ENCODE data around the gene QRSL1. TPM values are rescaled to one million over a fixed set of nuclear protein-coding genes. Genes with fewer than 3 reads are reported as not detected.

Gene QRSL1, protein sequence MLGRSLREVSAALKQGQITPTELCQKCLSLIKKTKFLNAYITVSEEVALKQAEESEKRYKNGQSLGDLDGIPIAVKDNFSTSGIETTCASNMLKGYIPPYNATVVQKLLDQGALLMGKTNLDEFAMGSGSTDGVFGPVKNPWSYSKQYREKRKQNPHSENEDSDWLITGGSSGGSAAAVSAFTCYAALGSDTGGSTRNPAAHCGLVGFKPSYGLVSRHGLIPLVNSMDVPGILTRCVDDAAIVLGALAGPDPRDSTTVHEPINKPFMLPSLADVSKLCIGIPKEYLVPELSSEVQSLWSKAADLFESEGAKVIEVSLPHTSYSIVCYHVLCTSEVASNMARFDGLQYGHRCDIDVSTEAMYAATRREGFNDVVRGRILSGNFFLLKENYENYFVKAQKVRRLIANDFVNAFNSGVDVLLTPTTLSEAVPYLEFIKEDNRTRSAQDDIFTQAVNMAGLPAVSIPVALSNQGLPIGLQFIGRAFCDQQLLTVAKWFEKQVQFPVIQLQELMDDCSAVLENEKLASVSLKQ
- total RNA-seq (2021; ENCODE audit: unreplicated experiment): 18.4 TPM
- polyA plus RNA-seq (2012; ENCODE audit: insufficient read length): 8.0 TPM
- Bru-seq, nascent RNA: percentile 81 among the genes with signal in this experiment
- BruChase-seq, experiment 1, labeled RNA remaining after a 2-hour chase: percentile 74 among the genes with signal in this experiment
- BruChase-seq, experiment 2, labeled RNA remaining after a 6-hour chase: percentile 77 among the genes with signal in this experiment
- long read RNA-seq, full-length matches to known transcripts: 28 of 37 reads
- long read RNA-seq, partial matches to known transcripts: 2 of 37 reads
- long read RNA-seq, other reads (novel, unspliced or antisense): 7 of 37 reads

DNA sequence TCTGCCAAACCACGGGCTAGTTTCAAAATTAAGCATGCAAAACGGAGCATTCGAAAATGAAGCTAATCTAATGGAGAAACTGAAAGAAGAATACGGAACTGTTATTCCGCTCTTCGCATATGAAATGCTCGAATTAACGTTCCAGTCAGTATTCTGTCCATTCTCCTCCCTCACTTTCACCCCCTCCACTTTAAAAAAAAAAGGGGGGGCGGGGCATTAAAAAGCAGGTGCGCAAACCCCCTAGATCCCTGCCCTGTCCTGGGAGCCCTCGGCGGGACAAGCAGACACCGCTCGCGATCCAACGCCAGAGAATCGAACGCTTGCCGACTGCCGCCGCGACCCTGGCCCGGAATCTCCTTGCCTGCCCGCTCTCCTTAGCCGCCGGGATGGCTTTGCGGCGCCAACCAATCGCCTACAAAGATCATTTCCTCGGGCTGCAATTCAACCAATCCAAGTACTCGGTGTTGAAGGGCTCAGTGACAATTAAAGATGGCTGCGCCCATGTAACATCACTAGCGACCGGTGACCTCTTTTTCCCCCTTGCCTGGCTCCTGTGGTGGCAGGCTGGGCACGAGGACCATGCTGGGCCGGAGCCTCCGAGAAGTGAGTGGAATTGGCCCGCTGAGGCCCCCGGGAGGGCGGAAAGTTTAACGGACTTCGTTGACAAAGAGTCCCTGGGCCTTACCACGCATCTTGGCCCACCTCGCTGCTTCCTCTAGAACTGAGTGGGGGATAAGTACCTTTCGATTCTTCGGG is at the start of gene QRSL1, which contains the start of gene RTN4IP1:
Gene QRSL1 (plus strand): TSS at position 476 of the 756 bp plus-strand sequence. CDS start 104 bp downstream, at position 580.
Gene RTN4IP1 (minus strand): TSS at position 396 of the 756 bp plus-strand sequence. CDS start 477 bp downstream, outside the sequence.
- no TSS peak for BruUV-seq (replicated peaks)
- Histone ChIP-seq H3K4me1 (ENCODE audit: control insufficient read depth, insufficient read depth, low read length) (peaks cover 25% of the 10 kb centered on the region), H3K36me3 (ENCODE audit: control insufficient read depth, insufficient read depth, low read length) (no peaks in the 10 kb centered on the region; the same call in 1 of the 2 replicates), H3K4me3 (ENCODE audit: low read depth in 2 of 2, low read length in 2 of 2) (peak within 1 kb of the TSS; percentile 86 to 88), H3K27ac (ENCODE audit: low read length) (peak within 1 kb of the TSS; percentile 97), H3K27me3 (ENCODE audit: control insufficient read depth, insufficient read depth, low read length) (no peaks in the 10 kb centered on the region), H3K9me3 (ENCODE audit: control insufficient read depth, insufficient read depth, low read depth, low read length) (no peaks in the 10 kb centered on the region)
- in situ Hi-C loops (cut with HindIII; ENCODE audit: low pct_unique_long_range_greater_than_20kb, low sequenced_read_pairs): no loop called here
- intact Hi-C loops (cut with micrococcal nuclease; ENCODE audit: unreplicated experiment): no loop called here
- ChIA-PET POLR2A (no interaction called here), CTCF (no interaction called here)
- TF ChIP-seq, protein P1, sequence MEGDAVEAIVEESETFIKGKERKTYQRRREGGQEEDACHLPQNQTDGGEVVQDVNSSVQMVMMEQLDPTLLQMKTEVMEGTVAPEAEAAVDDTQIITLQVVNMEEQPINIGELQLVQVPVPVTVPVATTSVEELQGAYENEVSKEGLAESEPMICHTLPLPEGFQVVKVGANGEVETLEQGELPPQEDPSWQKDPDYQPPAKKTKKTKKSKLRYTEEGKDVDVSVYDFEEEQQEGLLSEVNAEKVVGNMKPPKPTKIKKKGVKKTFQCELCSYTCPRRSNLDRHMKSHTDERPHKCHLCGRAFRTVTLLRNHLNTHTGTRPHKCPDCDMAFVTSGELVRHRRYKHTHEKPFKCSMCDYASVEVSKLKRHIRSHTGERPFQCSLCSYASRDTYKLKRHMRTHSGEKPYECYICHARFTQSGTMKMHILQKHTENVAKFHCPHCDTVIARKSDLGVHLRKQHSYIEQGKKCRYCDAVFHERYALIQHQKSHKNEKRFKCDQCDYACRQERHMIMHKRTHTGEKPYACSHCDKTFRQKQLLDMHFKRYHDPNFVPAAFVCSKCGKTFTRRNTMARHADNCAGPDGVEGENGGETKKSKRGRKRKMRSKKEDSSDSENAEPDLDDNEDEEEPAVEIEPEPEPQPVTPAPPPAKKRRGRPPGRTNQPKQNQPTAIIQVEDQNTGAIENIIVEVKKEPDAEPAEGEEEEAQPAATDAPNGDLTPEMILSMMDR (IDR thresholded peaks at IDR 0.05): no peak
- TF ChIP-seq SIN3A (IDR thresholded peaks at IDR 0.05; ENCODE audit: borderline replicate concordance, insufficient read depth, low read depth, low read length): peak; percentile 80; the same call in 1 of the 2 replicates
- TF ChIP-seq POLR2AphosphoS5 (IDR thresholded peaks at IDR 0.05; ENCODE audit: low read depth, low read length): peak; percentile 83
- TF ChIP-seq, protein P2, sequence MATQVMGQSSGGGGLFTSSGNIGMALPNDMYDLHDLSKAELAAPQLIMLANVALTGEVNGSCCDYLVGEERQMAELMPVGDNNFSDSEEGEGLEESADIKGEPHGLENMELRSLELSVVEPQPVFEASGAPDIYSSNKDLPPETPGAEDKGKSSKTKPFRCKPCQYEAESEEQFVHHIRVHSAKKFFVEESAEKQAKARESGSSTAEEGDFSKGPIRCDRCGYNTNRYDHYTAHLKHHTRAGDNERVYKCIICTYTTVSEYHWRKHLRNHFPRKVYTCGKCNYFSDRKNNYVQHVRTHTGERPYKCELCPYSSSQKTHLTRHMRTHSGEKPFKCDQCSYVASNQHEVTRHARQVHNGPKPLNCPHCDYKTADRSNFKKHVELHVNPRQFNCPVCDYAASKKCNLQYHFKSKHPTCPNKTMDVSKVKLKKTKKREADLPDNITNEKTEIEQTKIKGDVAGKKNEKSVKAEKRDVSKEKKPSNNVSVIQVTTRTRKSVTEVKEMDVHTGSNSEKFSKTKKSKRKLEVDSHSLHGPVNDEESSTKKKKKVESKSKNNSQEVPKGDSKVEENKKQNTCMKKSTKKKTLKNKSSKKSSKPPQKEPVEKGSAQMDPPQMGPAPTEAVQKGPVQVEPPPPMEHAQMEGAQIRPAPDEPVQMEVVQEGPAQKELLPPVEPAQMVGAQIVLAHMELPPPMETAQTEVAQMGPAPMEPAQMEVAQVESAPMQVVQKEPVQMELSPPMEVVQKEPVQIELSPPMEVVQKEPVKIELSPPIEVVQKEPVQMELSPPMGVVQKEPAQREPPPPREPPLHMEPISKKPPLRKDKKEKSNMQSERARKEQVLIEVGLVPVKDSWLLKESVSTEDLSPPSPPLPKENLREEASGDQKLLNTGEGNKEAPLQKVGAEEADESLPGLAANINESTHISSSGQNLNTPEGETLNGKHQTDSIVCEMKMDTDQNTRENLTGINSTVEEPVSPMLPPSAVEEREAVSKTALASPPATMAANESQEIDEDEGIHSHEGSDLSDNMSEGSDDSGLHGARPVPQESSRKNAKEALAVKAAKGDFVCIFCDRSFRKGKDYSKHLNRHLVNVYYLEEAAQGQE (IDR thresholded peaks at IDR 0.05; ENCODE audit: insufficient read depth in 1 of 2, low read depth in 2 of 2, low read length in 1 of 2): no peak
- 0 out of 2 replicates have a peak, but pooled peaks have one; percentile 24 for TF ChIP-seq TCF7L2 (IDR thresholded peaks at IDR 0.05; ENCODE audit: low read depth, low read length)
- ATAC-seq: peak; percentile 99
- peak; percentile 91 for DNase-seq (ENCODE audit: low read depth, low spot score)

DNA sequence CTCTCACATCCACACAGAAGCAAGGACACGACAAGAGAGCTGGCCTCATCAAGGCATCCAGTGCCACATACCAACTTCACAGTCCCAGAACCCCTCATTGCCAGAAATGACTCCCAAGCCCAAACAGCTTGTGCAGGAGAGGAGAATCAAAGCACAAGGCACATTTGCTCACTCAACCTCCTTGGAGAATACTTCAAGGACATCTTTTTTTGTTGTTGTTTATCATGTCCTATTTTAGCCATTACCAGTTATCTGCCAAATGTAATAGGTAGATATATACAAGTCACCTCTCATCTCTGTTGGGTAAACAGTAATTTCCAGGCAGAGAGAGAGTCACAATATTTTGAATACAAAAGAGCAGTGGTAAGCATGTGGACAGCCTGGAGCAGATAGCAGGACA is 47.9 kb upstream of the QRSL1 start:
- in situ Hi-C loops (cut with HindIII; ENCODE audit: low pct_unique_long_range_greater_than_20kb, low sequenced_read_pairs): no loop called here

More for the DNA sequence above, 47.9 kb upstream of the QRSL1 start:
- ChIA-PET POLR2A (no interaction called here), CTCF (no interaction called here)
- no peak overlapping the region for H3K27ac ChIP-seq (ENCODE audit: low read length)
- TF ChIP-seq SIN3A (IDR thresholded peaks at IDR 0.05; ENCODE audit: borderline replicate concordance, insufficient read depth, low read depth, low read length) (no peak), POLR2AphosphoS5 (IDR thresholded peaks at IDR 0.05; ENCODE audit: low read depth, low read length) (no peak), TCF7L2 (IDR thresholded peaks at IDR 0.05; ENCODE audit: low read depth, low read length) (no peak)
- TF ChIP-seq, protein P2 (IDR thresholded peaks at IDR 0.05; ENCODE audit: insufficient read depth in 1 of 2, low read depth in 2 of 2, low read length in 1 of 2): no peak
- TF ChIP-seq, protein P1 (IDR thresholded peaks at IDR 0.05): no peak
- H3K9me3 ChIP-seq (ENCODE audit: control insufficient read depth, insufficient read depth, low read depth, low read length): no peaks in the 10 kb centered on the region
- BruUV-seq (replicated peaks): no TSS peak
- intact Hi-C loops (cut with micrococcal nuclease; ENCODE audit: unreplicated experiment): no loop called here
- DNase-seq (ENCODE audit: low read depth, low spot score) (no peak), ATAC-seq (no peak)
- H3K4me1 ChIP-seq (ENCODE audit: control insufficient read depth, insufficient read depth, low read length): no peaks in the 10 kb centered on the region
- no peaks in the 10 kb centered on the region for H3K27me3 ChIP-seq (ENCODE audit: control insufficient read depth, insufficient read depth, low read length)
- no peak overlapping the region for H3K4me3 ChIP-seq (ENCODE audit: low read depth in 2 of 2, low read length in 2 of 2)
- H3K36me3 ChIP-seq (ENCODE audit: control insufficient read depth, insufficient read depth, low read length): no peaks in the 10 kb centered on the region
